ENCODE measurements around the gene C1orf210. TPM values are rescaled to one million over a fixed set of nuclear protein-coding genes. Genes with fewer than 3 reads are reported as not detected.

C1orf210 gene
- under 1 TPM in 1 of 4 donors, not detected in 3; 0.27 TPM for total RNA-seq

GRCh38 chr1:43285269-43285990, at the start of gene C1orf210:
Gene C1orf210 (minus strand): TSS chr1:43285581. CDS start chr1:43283270, 2,311 bp downstream.
- Histone ChIP-seq H3K4me1 (no peaks in the 10 kb centered on the region), H3K36me3 (no peaks in the 10 kb centered on the region), H3K4me3 (no peak within 1 kb of the TSS), H3K27ac (no peak within 1 kb of the TSS), H3K27me3 (peaks cover 9% of the 10 kb centered on the region), H3K9me3 (no peaks in the 10 kb centered on the region)
- TF ChIP-seq POLR2AphosphoS5 (IDR thresholded peaks at IDR 0.05) (no peak), POLR2A (IDR thresholded peaks at IDR 0.05) (no peak), EP300 (IDR thresholded peaks at IDR 0.05) (no peak), CTCF (IDR thresholded peaks at IDR 0.05) (no peak)
- 27 to 66% methylated on average over 3 to 4 of the region's 19 CpGs for WGBS, 2 donors (ENCODE audit: low coverage in 1 of 2)
- no peak for ATAC-seq

GRCh38 chr1:43334453-43335205, 49.2 kb upstream of the C1orf210 start:
- Histone ChIP-seq H3K4me3 (no peak overlapping the region), H3K27me3 (no peaks in the 10 kb centered on the region), H3K4me1 (peaks cover 0 to 8% (median 3%) of the 10 kb centered on the region in 3 donors), H3K36me3 (no peaks in the 10 kb centered on the region), H3K27ac (no peak overlapping the region), H3K9me3 (no peaks in the 10 kb centered on the region)
- TF ChIP-seq EP300 (IDR thresholded peaks at IDR 0.05) (no peak), POLR2A (IDR thresholded peaks at IDR 0.05) (no peak), CTCF (IDR thresholded peaks at IDR 0.05) (no peak), POLR2AphosphoS5 (IDR thresholded peaks at IDR 0.05) (no peak)
- 61 to 68% methylated on average over 5 to 7 of the region's 7 CpGs for WGBS, 2 donors (ENCODE audit: low coverage in 1 of 2)
- ATAC-seq, result no peak

GRCh38 chr1:43331688-43332087, 46.3 kb upstream of the C1orf210 start:
- H3K27me3 ChIP-seq, result no peaks in the 10 kb centered on the region
- H3K4me3 ChIP-seq, result no peak overlapping the region
- WGBS, 2 donors (ENCODE audit: low coverage in 1 of 2), result 88 to 98% methylated on average over 3 to 5 of the region's 5 CpGs
- H3K27ac ChIP-seq, result no peak overlapping the region
- H3K4me1 ChIP-seq, result peaks cover 0 to 8% (median 3%) of the 10 kb centered on the region in 3 donors
- no peak for ATAC-seq
- peaks cover 0 to 7% (median 0%) of the 10 kb centered on the region in 3 donors for H3K9me3 ChIP-seq
- H3K36me3 ChIP-seq, result no peaks in the 10 kb centered on the region
- TF ChIP-seq CTCF (IDR thresholded peaks at IDR 0.05) (no peak), POLR2AphosphoS5 (IDR thresholded peaks at IDR 0.05) (no peak), EP300 (IDR thresholded peaks at IDR 0.05) (no peak), POLR2A (IDR thresholded peaks at IDR 0.05) (no peak)

- Histone ChIP-seq H3K36me3 (no peaks in the 10 kb centered on the region), H3K4me3 (no peak overlapping the region), H3K9me3 (peaks cover 0 to 14% (median 0%) of the 10 kb centered on the region in 3 donors), H3K27me3 (no peaks in the 10 kb centered on the region), H3K4me1 (peaks cover 0 to 8% (median 3%) of the 10 kb centered on the region in 3 donors), H3K27ac (peak overlapping the region in 2 of 4 donors; percentile 31 to 51)
- TF ChIP-seq CTCF (IDR thresholded peaks at IDR 0.05), result no peak
- no peak for TF ChIP-seq EP300 (IDR thresholded peaks at IDR 0.05)
- no peak for TF ChIP-seq POLR2AphosphoS5 (IDR thresholded peaks at IDR 0.05)
- TF ChIP-seq POLR2A (IDR thresholded peaks at IDR 0.05), result no peak
- WGBS, 2 donors (ENCODE audit: low coverage in 1 of 2), result 35 to 60% methylated on average over 2 to 4 of the region's 6 CpGs
- peak; percentile 75 for ATAC-seq
These were observed 44.8 kb upstream of the C1orf210 start for GRCh38 chr1:43329995-43330751.

All from gastroesophageal sphincter (tissue), 4 donors.